WTC11 (cell line): Measurements from ENCODE around the gene SQOR. TPM values are rescaled to one million over a fixed set of nuclear protein-coding genes. Genes with fewer than 3 reads are reported as not detected.

Experiments
- ATAC-seq: fragments of 200-7000 bp; cut with Tn5 transposase; 2 replicates; pipeline ENCODE4 v1.10.0; 2021; ENCODE audit warnings: mild to moderate bottlenecking, moderate library complexity
- CTCF ChIA-PET: fragments of 300-600 bp; sonication (Branson Sonifier 250); formaldehyde crosslinking; loops from one replicate; lab custom pipeline; 2021; ENCODE audit warnings: antibody characterized with exemption; lab: Charles Lee
- POLR2A ChIA-PET: fragments of 350-600 bp; sonication (Branson Sonifier 250); formaldehyde crosslinking; loops from one replicate; lab custom pipeline; 2021; ENCODE audit warnings: antibody characterized with exemption; lab: Charles Lee
- DNase-seq: peaks from one replicate; pipeline ENCODE4 v3.0.0; 2021; ENCODE audit warnings: low spot score
- H3K27ac Mint-ChIP-seq: 2 replicates; pipeline ENCODE4 v1.8.0; 2021; ENCODE audit warnings: mixed read lengths
- H3K27me3 Mint-ChIP-seq: 2 replicates; pipeline ENCODE4 v1.8.0; 2021; ENCODE audit warnings: low read depth, mild to moderate bottlenecking, moderate library complexity, mixed read lengths
- H3K36me3 Mint-ChIP-seq: 2 replicates; pipeline ENCODE4 v1.8.0; 2021; ENCODE audit warnings: mixed read lengths
- H3K4me1 Mint-ChIP-seq: 2 replicates; pipeline ENCODE4 v1.8.0; 2022; ENCODE audit warnings: mixed read lengths
- H3K4me3 Mint-ChIP-seq: 2 replicates; pipeline ENCODE4 v1.8.0; 2021; ENCODE audit warnings: mild to moderate bottlenecking, moderate library complexity, mixed read lengths
- H3K9me3 Mint-ChIP-seq: 2 replicates; pipeline ENCODE4 v1.8.0; 2021; ENCODE audit warnings: mixed read lengths
- ATF1 ChIP-seq: sonication (generic); formaldehyde crosslinking; IDR thresholded peaks from 2 replicates; pipeline ENCODE4 v1.8.1; 2023; ENCODE audit warnings: mild to moderate bottlenecking, moderate library complexity, missing genetic modification reagents
- ATF6 ChIP-seq: sonication (generic); formaldehyde crosslinking; IDR thresholded peaks from 2 replicates; pipeline ENCODE4 v1.8.1; 2023; ENCODE audit warnings: mild to moderate bottlenecking, missing genetic modification reagents
- CBFB ChIP-seq: sonication (generic); formaldehyde crosslinking; IDR thresholded peaks from 2 replicates; pipeline ENCODE4 v1.8.1; 2022; ENCODE audit warnings: mild to moderate bottlenecking, low read depth, missing genetic modification reagents
- ELF4 ChIP-seq: sonication (generic); formaldehyde crosslinking; IDR thresholded peaks from 2 replicates; pipeline ENCODE4 v1.8.1; 2022; ENCODE audit warnings: low read depth, mild to moderate bottlenecking, moderate library complexity, missing genetic modification reagents
- HMGA2 ChIP-seq: fragments of 250-450 bp; sonication (Bioruptor Pico); IDR thresholded peaks from 2 replicates; pipeline ENCODE4 v1.4.0; 2021; ENCODE audit warnings: mild to moderate bottlenecking, moderate library complexity
- JUN ChIP-seq: sonication (generic); formaldehyde crosslinking; IDR thresholded peaks from 2 replicates; pipeline ENCODE4 v1.8.0; 2023; ENCODE audit warnings: mild to moderate bottlenecking, missing genetic modification reagents
- KAT7 ChIP-seq: sonication (generic); formaldehyde crosslinking; IDR thresholded peaks from 2 replicates; pipeline ENCODE4 v1.8.1; 2023; ENCODE audit warnings: missing genetic modification reagents, mild to moderate bottlenecking, borderline replicate concordance
- NFATC4 ChIP-seq: fragments of 250-450 bp; sonication (Bioruptor Pico); IDR thresholded peaks from 2 replicates; pipeline ENCODE4 v1.9.0; 2021; ENCODE audit warnings: mild to moderate bottlenecking
- OVOL2 ChIP-seq: fragments of 250-450 bp; sonication (Bioruptor Pico); IDR thresholded peaks from 2 replicates; pipeline ENCODE4 v1.9.0; 2021; ENCODE audit warnings: mild to moderate bottlenecking, borderline replicate concordance
- RORB ChIP-seq: fragments of 250-450 bp; sonication (Bioruptor Pico); IDR thresholded peaks from 2 replicates; pipeline ENCODE4 v1.9.0; 2021; ENCODE audit warnings: mild to moderate bottlenecking
- SMAD4 ChIP-seq: sonication (generic); formaldehyde crosslinking; IDR thresholded peaks from 2 replicates; pipeline ENCODE4 v1.8.0; 2022; ENCODE audit warnings: mild to moderate bottlenecking, missing genetic modification reagents
- STAT6 ChIP-seq: sonication (generic); formaldehyde crosslinking; conservative IDR thresholded peaks from 2 replicates; pipeline ENCODE4 v1.8.1; 2023; ENCODE audit warnings: mild to moderate bottlenecking, low read depth, missing genetic modification reagents, moderate library complexity
- TCF7 ChIP-seq: sonication (generic); formaldehyde crosslinking; IDR thresholded peaks from 2 replicates; pipeline ENCODE4 v1.8.0; 2022; ENCODE audit warnings: mild to moderate bottlenecking, low read depth, missing genetic modification reagents, moderate library complexity
- USF2 ChIP-seq: sonication (generic); formaldehyde crosslinking; IDR thresholded peaks from 2 replicates; pipeline ENCODE4 v1.8.1; 2023; ENCODE audit warnings: mild to moderate bottlenecking, missing genetic modification reagents, moderate library complexity
- ZMAT4 ChIP-seq: fragments of 250-450 bp; sonication (Bioruptor Pico); IDR thresholded peaks from 2 replicates; pipeline ENCODE4 v1.9.0; 2021; ENCODE audit warnings: mild to moderate bottlenecking
- ZNF232 ChIP-seq: sonication (generic); formaldehyde crosslinking; IDR thresholded peaks from 2 replicates; pipeline ENCODE4 v1.8.0; 2022; ENCODE audit warnings: mild to moderate bottlenecking, missing genetic modification reagents
- ZNF281 ChIP-seq: sonication (generic); formaldehyde crosslinking; IDR thresholded peaks from 2 replicates; pipeline ENCODE4 v1.8.0; 2023; ENCODE audit warnings: mild to moderate bottlenecking, missing genetic modification reagents
- ZNF317 ChIP-seq: sonication (generic); formaldehyde crosslinking; IDR thresholded peaks from 2 replicates; pipeline ENCODE4 v1.8.1; 2023; ENCODE audit warnings: low read depth, mild to moderate bottlenecking, moderate library complexity, missing genetic modification reagents, borderline replicate concordance
- ZNF416 ChIP-seq: fragments of 250-450 bp; sonication (Bioruptor Pico); IDR thresholded peaks from 2 replicates; pipeline ENCODE4 v1.9.0; 2021; ENCODE audit warnings: mild to moderate bottlenecking, inconsistent platforms
- ZNF425 ChIP-seq: fragments of 250-450 bp; sonication (Bioruptor Pico); conservative IDR thresholded peaks from 2 replicates; pipeline ENCODE4 v1.9.0; 2021; ENCODE audit warnings: mild to moderate bottlenecking
- ZNF512 ChIP-seq: sonication (generic); formaldehyde crosslinking; IDR thresholded peaks from 2 replicates; pipeline ENCODE4 v1.8.1; 2022; ENCODE audit warnings: missing genetic modification reagents, borderline replicate concordance
- total RNA-seq: library from RNA; stranded (reverse); gene quantifications from 3 replicates; pipeline ENCODE4 v1.2.3, GENCODE V29; 2021

The SQOR gene
- total RNA-seq, 1 experiment from 2014 or later, result 0.72 TPM

- no peak for TF ChIP-seq ZNF512 (CRISPR knock-in tag)
- TF ChIP-seq ZNF425 (CRISPR knock-in tag), result no peak
- no peak for TF ChIP-seq ZNF281 (CRISPR knock-in tag)
- TF ChIP-seq OVOL2 (CRISPR knock-in tag), result no peak
- TF ChIP-seq ATF1 (CRISPR knock-in tag), result no peak
- TF ChIP-seq ZMAT4 (CRISPR knock-in tag), result no peak
- no peak for TF ChIP-seq ELF4 (CRISPR knock-in tag)
- TF ChIP-seq USF2 (CRISPR knock-in tag), result no peak
- TF ChIP-seq, all 79 proteins: peak for 0
Observed at GRCh38 chr15:45731343-45731742, 96.5 kb downstream of the SQOR start (continued).

- Mint-ChIP-seq H3K4me1 (peaks cover 15% of the 10 kb centered on the region), H3K36me3 (no peaks in the 10 kb centered on the region), H3K4me3 (no peak overlapping the region), H3K9me3 (no peaks in the 10 kb centered on the region), H3K27me3 (no peaks in the 10 kb centered on the region), H3K27ac (no peak overlapping the region)
- ATAC-seq (no peak), DNase-seq (no peak)
- CTCF ChIA-PET, result interaction anchor here (1.0 to 1.9 kb wide), 4 partner anchors 17 to 63 kb away, joined by 3 to 9 read pairs (median 6); no protein-coding TSS in a partner anchor
- POLR2A ChIA-PET, result no interaction called here
- TF ChIP-seq HMGA2 (CRISPR knock-in tag) (no peak), USF2 (CRISPR knock-in tag) (no peak), RORB (CRISPR knock-in tag) (no peak), ATF6 (no peak), NFATC4 (CRISPR knock-in tag) (no peak), CBFB (CRISPR knock-in tag) (no peak), ELF4 (CRISPR knock-in tag) (no peak), TCF7 (CRISPR knock-in tag) (no peak), ZNF512 (CRISPR knock-in tag) (no peak), ZNF232 (CRISPR knock-in tag) (no peak), SMAD4 (CRISPR knock-in tag) (no peak), ZNF317 (CRISPR knock-in tag) (no peak), KAT7 (CRISPR knock-in tag) (no peak), ZNF416 (CRISPR knock-in tag) (no peak), STAT6 (no peak), JUN (CRISPR knock-in tag) (no peak)
Observed at GRCh38 chr15:45732662-45733061, 97.8 kb downstream of the SQOR start.
